GM13976 (cell line): ENCODE results near the gene SYTL5.

Experiments
- DNase-seq: peaks from one replicate; pipeline ENCODE4 v3.0.0; 2012; ENCODE audit warnings: low spot score
- in situ Hi-C: fragments of 300-500 bp; cut with MboI; formaldehyde crosslinking; loops from one replicate; pipeline ENCODE4 v1.12.0; 2022; ENCODE audit warnings: low sequenced_read_pairs, mixed read lengths, inconsistent platforms; ENCODE audit not compliant: unreplicated experiment
- TF ChIP-seq, protein P1 (sequence below): IDR thresholded peaks from 2 replicates; pipeline ENCODE4 v1.5.1; 2012; ENCODE audit warnings: borderline replicate concordance, mild to moderate bottlenecking; ENCODE audit not compliant: insufficient read depth; ENCODE audit errors: extremely low read depth, missing control alignments, control extremely low read depth

Gene SYTL5

DNA sequence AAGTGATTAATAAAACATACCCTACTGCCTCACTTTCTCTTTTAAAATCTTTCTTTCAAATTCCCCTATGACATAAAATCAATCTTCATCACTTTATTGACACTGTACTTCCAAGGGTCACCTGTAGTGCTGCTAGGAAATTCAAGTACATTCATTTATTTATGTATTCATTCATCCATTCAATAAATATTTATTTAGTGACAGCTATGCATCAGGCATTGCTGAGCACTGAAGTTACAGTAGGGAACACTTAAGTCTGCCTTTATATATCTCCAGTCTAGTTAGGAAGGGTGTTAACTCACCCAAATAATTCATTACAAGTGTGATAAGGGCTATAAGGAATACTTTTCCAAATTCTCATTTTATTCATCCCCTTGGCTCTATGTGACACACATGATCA is 2.3 kb downstream of the SYTL5 start:
- TF ChIP-seq, protein P1, sequence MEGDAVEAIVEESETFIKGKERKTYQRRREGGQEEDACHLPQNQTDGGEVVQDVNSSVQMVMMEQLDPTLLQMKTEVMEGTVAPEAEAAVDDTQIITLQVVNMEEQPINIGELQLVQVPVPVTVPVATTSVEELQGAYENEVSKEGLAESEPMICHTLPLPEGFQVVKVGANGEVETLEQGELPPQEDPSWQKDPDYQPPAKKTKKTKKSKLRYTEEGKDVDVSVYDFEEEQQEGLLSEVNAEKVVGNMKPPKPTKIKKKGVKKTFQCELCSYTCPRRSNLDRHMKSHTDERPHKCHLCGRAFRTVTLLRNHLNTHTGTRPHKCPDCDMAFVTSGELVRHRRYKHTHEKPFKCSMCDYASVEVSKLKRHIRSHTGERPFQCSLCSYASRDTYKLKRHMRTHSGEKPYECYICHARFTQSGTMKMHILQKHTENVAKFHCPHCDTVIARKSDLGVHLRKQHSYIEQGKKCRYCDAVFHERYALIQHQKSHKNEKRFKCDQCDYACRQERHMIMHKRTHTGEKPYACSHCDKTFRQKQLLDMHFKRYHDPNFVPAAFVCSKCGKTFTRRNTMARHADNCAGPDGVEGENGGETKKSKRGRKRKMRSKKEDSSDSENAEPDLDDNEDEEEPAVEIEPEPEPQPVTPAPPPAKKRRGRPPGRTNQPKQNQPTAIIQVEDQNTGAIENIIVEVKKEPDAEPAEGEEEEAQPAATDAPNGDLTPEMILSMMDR: no peak
- in situ Hi-C loops: no loop called here
- no peak for DNase-seq

DNA sequence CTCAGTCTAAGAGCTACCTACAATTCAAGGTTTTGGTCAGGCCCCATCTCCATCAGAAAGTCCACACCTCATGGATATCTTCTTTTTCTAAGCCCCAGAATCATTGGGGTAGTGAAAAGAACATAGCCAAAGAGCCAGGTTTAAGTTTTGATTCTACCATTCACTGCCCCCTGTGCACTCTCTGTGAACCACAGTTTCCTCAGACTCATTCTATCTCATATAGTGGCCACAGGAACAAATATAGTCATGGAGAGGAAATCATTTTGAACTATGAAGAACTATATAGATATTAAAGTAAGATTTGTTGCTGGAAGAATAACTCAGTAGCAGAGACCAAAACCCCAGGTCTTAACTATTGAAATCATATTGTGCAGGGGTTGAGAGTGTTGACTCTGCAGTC is 3.3 kb downstream of the SYTL5 start:
- TF ChIP-seq, protein P1: no peak
- no peak for DNase-seq
- in situ Hi-C loops: no loop called here

DNA sequence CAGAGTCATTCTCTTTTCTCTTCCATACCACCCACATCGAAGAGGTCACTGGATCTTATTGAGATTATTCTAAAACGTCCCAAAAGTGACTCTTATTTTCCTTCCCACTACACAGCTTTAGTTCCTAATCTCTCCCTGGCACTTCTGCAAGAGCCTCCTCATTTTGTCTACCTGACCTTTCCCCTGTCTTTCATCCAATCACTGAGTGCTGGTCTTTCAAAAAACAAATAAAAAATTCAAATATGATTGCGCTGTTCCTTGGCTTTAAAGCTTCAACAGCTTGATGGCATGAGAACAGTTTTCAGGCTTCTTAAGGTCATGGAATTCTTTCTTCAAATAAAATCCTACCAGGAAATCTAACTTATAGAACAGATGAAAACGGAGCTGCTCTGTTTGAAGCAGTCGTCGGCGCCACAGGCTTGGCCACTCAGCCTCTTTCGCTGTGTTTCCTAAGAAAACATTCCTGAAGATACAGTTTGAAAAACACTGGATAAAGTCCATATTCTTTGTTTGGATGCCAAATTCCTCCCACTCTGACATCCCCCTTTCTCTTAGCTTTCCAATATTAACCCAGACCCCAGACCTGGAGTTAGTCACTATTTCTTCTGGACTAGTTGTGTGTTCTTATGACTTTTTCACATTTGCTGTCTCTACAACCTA is 12.5 kb downstream of the SYTL5 start:
- in situ Hi-C loops: no loop called here
- TF ChIP-seq, protein P1: no peak
- no peak for DNase-seq

DNA sequence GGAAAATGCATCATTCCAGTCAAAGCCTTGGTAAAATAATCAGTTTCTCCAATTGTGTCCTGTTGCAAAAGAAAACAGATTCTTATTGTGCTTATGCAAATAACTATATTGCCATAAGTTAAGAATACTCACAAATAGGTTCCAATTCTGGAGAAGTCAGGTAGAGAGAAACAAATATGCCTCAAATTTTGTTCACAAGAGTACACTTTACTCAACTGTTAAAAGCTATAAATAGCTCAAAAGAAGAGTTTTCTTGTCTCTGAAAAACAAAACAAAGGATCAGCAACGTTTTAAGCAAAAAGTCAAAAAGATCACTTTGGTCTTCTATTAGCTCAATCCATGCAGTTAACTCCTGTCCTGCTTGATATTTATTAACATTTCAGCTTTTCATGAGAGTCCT is 21.9 kb downstream of the SYTL5 start:
- in situ Hi-C loops: no loop called here
- DNase-seq: no peak
- TF ChIP-seq, protein P1: no peak

DNA sequence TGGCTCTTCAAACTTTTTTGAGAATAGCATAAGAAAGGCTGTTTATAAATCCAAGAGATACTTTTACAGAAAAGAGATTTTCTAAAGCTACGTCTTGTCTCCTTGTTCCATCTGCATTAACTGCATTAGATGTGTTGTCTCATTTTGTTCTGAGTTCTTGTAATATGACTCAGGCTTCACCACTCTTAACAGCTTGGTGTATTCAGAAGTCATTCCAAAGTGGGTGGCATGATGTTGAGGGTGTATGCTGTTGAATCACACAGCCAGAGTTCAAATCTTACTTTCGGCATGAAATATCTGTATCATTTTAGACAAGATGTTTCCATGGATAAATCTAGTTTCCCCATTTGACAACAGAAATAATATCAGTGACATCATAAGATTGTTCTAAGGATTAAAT is 30.1 kb downstream of the SYTL5 start:
- TF ChIP-seq, protein P1: no peak
- DNase-seq: no peak
- in situ Hi-C loops: no loop called here

DNA sequence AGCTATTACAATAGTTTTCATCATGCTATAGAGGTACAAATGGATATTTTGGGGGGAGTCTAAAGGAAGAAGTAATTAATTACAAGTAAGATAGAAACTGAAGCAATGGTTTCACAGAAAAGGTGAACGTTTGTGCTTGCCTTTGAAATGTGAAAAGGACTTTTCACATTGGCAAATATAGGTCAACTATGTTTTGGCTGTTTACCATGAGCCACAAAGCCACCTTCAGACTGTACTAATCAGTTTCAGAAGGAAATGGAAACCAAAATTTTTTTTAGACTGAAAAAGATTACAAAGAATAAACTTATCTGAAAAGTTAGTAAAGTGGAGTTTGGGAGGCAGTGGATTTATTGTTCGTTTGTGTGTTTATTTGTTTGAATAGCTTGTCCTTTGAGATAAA is 32.1 kb downstream of the SYTL5 start:
- TF ChIP-seq, protein P1: no peak
- no peak for DNase-seq
- in situ Hi-C loops: no loop called here

DNA sequence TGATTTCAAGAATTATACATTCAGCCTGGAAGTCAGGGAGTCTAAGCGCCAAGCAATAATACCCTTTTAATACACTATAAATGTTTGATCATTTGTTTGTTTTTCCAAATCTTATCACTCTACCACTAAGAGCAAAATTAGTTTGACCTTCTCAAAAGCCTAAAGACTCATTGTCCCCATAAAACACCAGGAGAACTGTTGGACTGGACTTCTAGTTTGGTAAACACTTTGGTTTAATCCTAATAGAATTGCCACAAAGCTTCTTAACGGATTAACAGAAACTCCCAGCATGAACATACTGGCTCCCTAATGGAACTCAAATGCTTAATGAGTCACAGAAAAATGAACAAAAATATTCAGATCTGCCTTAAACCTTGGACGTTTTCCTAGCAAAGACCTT is 34.9 kb downstream of the SYTL5 start:
- TF ChIP-seq, protein P1: no peak
- DNase-seq: no peak
- in situ Hi-C loops: no loop called here
